ENCODE results near the gene GRIK1. TPM values are rescaled to one million over a fixed set of nuclear protein-coding genes. Genes with fewer than 3 reads are reported as not detected.
"Not testable (repeated sequence)": the region's sequence is repeated elsewhere in the genome, so short reads cannot be mapped to it uniquely, and the experiment has no call there.

Gene GRIK1
- not detected for total RNA-seq
- long read RNA-seq, partial matches to known transcripts = 0 of 1 reads
- long read RNA-seq, other reads (novel, unspliced or antisense) = 1 of 1 reads

GRCh38 chr21:29939924-29940275 is at the start of gene GRIK1:
GRIK1 (minus strand) TSS chr21:29939996.
- no peak for DNase-seq
- no peak for ATAC-seq
- intact Hi-C loops (cut with micrococcal nuclease) = no loop called here

- intact Hi-C loops (cut with micrococcal nuclease) = no loop called here
- ATAC-seq (no peak), DNase-seq (no peak)
Observed at GRCh38 chr21:29987762-29988161, 48.0 kb upstream of the GRIK1 start.

GRCh38 chr21:29985866-29986265 is 46.1 kb upstream of the GRIK1 start:
- intact Hi-C loops (cut with micrococcal nuclease) = no loop called here
- DNase-seq (no peak), ATAC-seq (no peak)

- no peak for DNase-seq
- intact Hi-C loops (cut with micrococcal nuclease) = no loop called here
- no peak for ATAC-seq
Observed at GRCh38 chr21:29979043-29979442, 39.2 kb upstream of the GRIK1 start.

- intact Hi-C loops (cut with micrococcal nuclease) = no loop called here
- ATAC-seq (no peak), DNase-seq (no peak)
Observed at GRCh38 chr21:29975776-29976175, 36.0 kb upstream of the GRIK1 start.

- DNase-seq (no peak), ATAC-seq (no peak)
- intact Hi-C loops (cut with micrococcal nuclease) = no loop called here
Observed at GRCh38 chr21:29973258-29973657, 33.5 kb upstream of the GRIK1 start.

GRCh38 chr21:29961291-29962027 is 21.7 kb upstream of the GRIK1 start:
- DNase-seq (no peak), ATAC-seq (peak; percentile 71)
- intact Hi-C loops (cut with micrococcal nuclease) = no loop called here

- ATAC-seq = peak; percentile 17
- no peak for DNase-seq
- intact Hi-C loops (cut with micrococcal nuclease) = no loop called here
Observed at GRCh38 chr21:29958551-29958950, 18.8 kb upstream of the GRIK1 start.

- ATAC-seq; DNase-seq; intact Hi-C loops (cut with micrococcal nuclease): not testable (repeated sequence)
Observed at GRCh38 chr21:29958035-29958434, 18.2 kb upstream of the GRIK1 start.

- no peak for ATAC-seq
- intact Hi-C loops (cut with micrococcal nuclease) = no loop called here
- no peak for DNase-seq
Observed at GRCh38 chr21:29953690-29954089, 13.9 kb upstream of the GRIK1 start.

GRCh38 chr21:29953072-29953471 is 13.3 kb upstream of the GRIK1 start:
- ATAC-seq (no peak), DNase-seq (no peak)
- intact Hi-C loops (cut with micrococcal nuclease) = no loop called here

GRCh38 chr21:29951911-29952310 is 12.1 kb upstream of the GRIK1 start:
- DNase-seq (no peak), ATAC-seq (no peak)
- intact Hi-C loops (cut with micrococcal nuclease) = no loop called here

- ATAC-seq (no peak), DNase-seq (no peak)
- intact Hi-C loops (cut with micrococcal nuclease) = no loop called here
Observed at GRCh38 chr21:29949991-29950390, 10.2 kb upstream of the GRIK1 start.

GRCh38 chr21:29947119-29947518 is 7.3 kb upstream of the GRIK1 start:
- intact Hi-C loops (cut with micrococcal nuclease) = no loop called here
- ATAC-seq = no peak

GRCh38 chr21:29943885-29944284 is 4.1 kb upstream of the GRIK1 start:
- intact Hi-C loops (cut with micrococcal nuclease) = no loop called here
- DNase-seq (no peak), ATAC-seq (no peak)

More at GRCh38 chr21:29947119-29947518, 7.3 kb upstream of the GRIK1 start:
- no peak for DNase-seq

- DNase-seq (no peak), ATAC-seq (no peak)
- intact Hi-C loops (cut with micrococcal nuclease) = no loop called here
Observed at GRCh38 chr21:29942034-29942433, 2.2 kb upstream of the GRIK1 start.

GRCh38 chr21:29940991-29941390 is 1.2 kb upstream of the GRIK1 start:
- DNase-seq = no peak
- ATAC-seq = no peak
- intact Hi-C loops (cut with micrococcal nuclease) = no loop called here

- intact Hi-C loops (cut with micrococcal nuclease) = no loop called here
- DNase-seq (no peak), ATAC-seq (no peak)
Observed at GRCh38 chr21:29940361-29940760, 565 bp upstream of the GRIK1 start.

GRCh38 chr21:29939104-29939923 is 482 bp downstream of the GRIK1 start:
- DNase-seq = peak; percentile 23
- intact Hi-C loops (cut with micrococcal nuclease) = no loop called here

GRCh38 chr21:29938776-29939103 is 1.1 kb downstream of the GRIK1 start:
- intact Hi-C loops (cut with micrococcal nuclease) = no loop called here
- ATAC-seq (no peak), DNase-seq (no peak)

More at GRCh38 chr21:29939104-29939923, 482 bp downstream of the GRIK1 start:
- ATAC-seq = no peak

GRCh38 chr21:29933088-29933487 is 6.7 kb downstream of the GRIK1 start:
- DNase-seq (no peak), ATAC-seq (no peak)
- intact Hi-C loops (cut with micrococcal nuclease) = no loop called here

All from left ventricle myocardium superior (tissue), 1 donor.